Measurements from ENCODE around the gene RIC8A. TPM values are rescaled to one million over a fixed set of nuclear protein-coding genes. Genes with fewer than 3 reads are reported as not detected.

RIC8A gene
- total and polyA plus RNA-seq, 10 of the 15 experiments (the other 5 are each of a cell fraction or from before 2014, with no cell fraction given): 10.4 to 157 (median 81.4) TPM

DNA sequence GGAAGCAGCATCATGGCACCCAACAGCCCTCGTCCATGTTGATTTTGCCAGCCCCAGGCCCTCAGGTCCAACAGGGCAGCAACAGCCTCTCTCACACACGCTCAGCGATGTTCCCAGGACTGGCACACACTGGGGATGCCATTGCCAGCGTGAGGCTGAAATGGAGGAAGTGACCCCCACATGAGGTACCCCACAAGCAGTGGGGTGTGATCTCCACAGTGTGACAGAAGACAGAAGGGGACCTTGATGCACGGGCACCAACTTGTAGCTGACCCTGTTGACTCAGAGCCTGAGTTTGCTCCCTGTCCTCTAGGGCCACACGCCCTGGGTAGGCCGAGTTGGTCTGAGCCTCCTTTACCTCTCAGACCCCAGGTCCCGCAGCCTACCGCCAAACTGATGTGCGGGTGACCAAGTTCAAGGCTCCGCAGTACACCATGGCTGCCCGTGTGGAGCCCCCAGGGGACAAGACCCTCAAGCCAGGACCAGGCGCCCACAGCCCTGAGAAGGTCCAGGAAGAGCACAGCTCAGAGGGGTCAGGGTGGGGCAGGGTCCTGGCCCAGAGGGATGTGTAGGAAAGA, 8.4 kb upstream of the RIC8A start:
- no peaks in the 10 kb centered on the region for H3K4me1 ChIP-seq (ENCODE audit: control insufficient read depth, insufficient read depth, low read length)
- H4K20me1 ChIP-seq (ENCODE audit: control insufficient read depth, insufficient read depth): 0 out of 2 replicates have a peak, but pooled peaks cover 3% of the 10 kb centered on the region
- no peak for ATAC-seq
- BruUV-seq (replicated peaks): no TSS peak
- no peak overlapping the region for H2AFZ ChIP-seq (ENCODE audit: control insufficient read depth, low read depth, low read length)
- H3K36me3 ChIP-seq (ENCODE audit: control insufficient read depth in 2 of 2, insufficient read depth in 2 of 2, low read length in 1 of 2): peaks cover 0 to 3% of the 10 kb centered on the region in 2 experiments; a peak in 1 of 4 replicates
- ChIA-PET SMC1A (ENCODE audit: uncharacterized antibody, unreplicated experiment) (no interaction called here), CTCF (interaction anchor here (0.5 kb wide), 1 partner anchor 43 kb away, joined by 3 read pairs; no protein-coding TSS in a partner anchor), RAD21 (ENCODE audit: unreplicated experiment) (no interaction called here), POLR2A (no interaction called here)
- H3K79me2 ChIP-seq (ENCODE audit: control insufficient read depth, insufficient read depth, low read length): no peaks in the 10 kb centered on the region; the same call in 1 of the 2 replicates
- no peaks in the 10 kb centered on the region for H3K27me3 ChIP-seq (replicated peaks in 1 of 2; ENCODE audit: control insufficient read depth in 2 of 2, insufficient read depth in 2 of 2, low read length in 1 of 2)
- TF ChIP-seq POLR2A (IDR thresholded peaks at IDR 0.05; ENCODE audit: low read depth, low read length): peak; percentile 36
- TF ChIP-seq, protein P1, sequence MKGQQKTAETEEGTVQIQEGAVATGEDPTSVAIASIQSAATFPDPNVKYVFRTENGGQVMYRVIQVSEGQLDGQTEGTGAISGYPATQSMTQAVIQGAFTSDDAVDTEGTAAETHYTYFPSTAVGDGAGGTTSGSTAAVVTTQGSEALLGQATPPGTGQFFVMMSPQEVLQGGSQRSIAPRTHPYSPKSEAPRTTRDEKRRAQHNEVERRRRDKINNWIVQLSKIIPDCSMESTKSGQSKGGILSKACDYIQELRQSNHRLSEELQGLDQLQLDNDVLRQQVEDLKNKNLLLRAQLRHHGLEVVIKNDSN (IDR thresholded peaks at IDR 0.05; ENCODE audit: borderline replicate concordance, extremely low read length, insufficient read depth, low read depth, low read length): no peak
- DNase-seq (ENCODE audit: low read depth, low spot score): no peak
- 80% methylated on average over 13 of the region's 13 CpGs for WGBS (ENCODE audit: insufficient coverage, insufficient replicate concordance, low lambda C conversion rate, missing lambda C conversion rate)
- no peak overlapping the region for H3K4me2 ChIP-seq (ENCODE audit: control insufficient read depth, insufficient read depth)
- no peak overlapping the region for H3K4me3 ChIP-seq
- intact Hi-C loops (cut with micrococcal nuclease; ENCODE audit: unreplicated experiment): no loop called here
- no peak overlapping the region for H3K27ac ChIP-seq (ENCODE audit: control insufficient read depth, insufficient read depth)
- no peak for FAIRE-seq
- in situ Hi-C loops (cut with MboI): no loop called here
- H3K9me3 ChIP-seq (replicated peaks; ENCODE audit: control insufficient read depth, insufficient read depth, low read length): no peaks in the 10 kb centered on the region
- no peak overlapping the region for H3K9ac ChIP-seq (ENCODE audit: control insufficient read depth, insufficient read depth, low read length)

DNA sequence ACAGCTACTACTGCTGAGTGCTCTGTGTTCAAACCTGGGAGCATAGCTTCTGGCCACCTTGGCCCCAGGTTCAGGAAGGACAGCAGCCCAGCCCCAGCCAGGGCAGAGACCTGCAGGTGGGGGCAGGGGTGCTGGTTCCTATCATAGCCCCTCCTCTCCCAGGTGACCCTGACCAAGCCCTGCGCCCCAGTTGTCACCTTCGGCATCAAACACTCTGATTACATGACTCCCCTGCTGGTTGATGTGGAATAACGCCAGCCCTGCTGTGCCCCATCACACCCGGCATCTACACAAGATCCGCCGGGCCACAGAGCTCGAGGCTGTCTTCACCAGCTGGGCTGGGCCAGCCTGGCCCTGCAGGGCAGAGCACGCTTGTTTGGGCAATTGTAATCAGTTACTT, 7.7 kb upstream of the RIC8A start:
- Histone ChIP-seq H3K9ac (ENCODE audit: control insufficient read depth, insufficient read depth, low read length) (no peak overlapping the region), H3K9me3 (replicated peaks; ENCODE audit: control insufficient read depth, insufficient read depth, low read length) (no peaks in the 10 kb centered on the region), H2AFZ (ENCODE audit: control insufficient read depth, low read depth, low read length) (no peak overlapping the region), H3K27ac (ENCODE audit: control insufficient read depth, insufficient read depth) (no peak overlapping the region), H3K4me2 (ENCODE audit: control insufficient read depth, insufficient read depth) (no peak overlapping the region), H3K36me3 (ENCODE audit: control insufficient read depth in 2 of 2, insufficient read depth in 2 of 2, low read length in 1 of 2) (peaks cover 0 to 9% of the 10 kb centered on the region in 2 experiments; a peak in 3 of 4 replicates), H3K4me1 (ENCODE audit: control insufficient read depth, insufficient read depth, low read length) (no peaks in the 10 kb centered on the region), H3K79me2 (ENCODE audit: control insufficient read depth, insufficient read depth, low read length) (peaks cover 2% of the 10 kb centered on the region; the same call in 1 of the 2 replicates), H4K20me1 (ENCODE audit: control insufficient read depth, insufficient read depth) (peaks cover 6% of the 10 kb centered on the region; the same call in 1 of the 2 replicates), H3K27me3 (replicated peaks in 1 of 2; ENCODE audit: control insufficient read depth in 2 of 2, insufficient read depth in 2 of 2, low read length in 1 of 2) (no peaks in the 10 kb centered on the region), H3K4me3 (no peak overlapping the region)
- ChIA-PET RAD21 (ENCODE audit: unreplicated experiment) (no interaction called here), POLR2A (no interaction called here), CTCF (interaction anchor here (0.5 kb wide), 1 partner anchor 43 kb away, joined by 3 read pairs; no protein-coding TSS in a partner anchor), SMC1A (ENCODE audit: uncharacterized antibody, unreplicated experiment) (no interaction called here)
- BruUV-seq (replicated peaks): no TSS peak
- FAIRE-seq (no peak), ATAC-seq (0 out of 3 replicates have a peak, but pooled peaks have one; percentile 18), DNase-seq (ENCODE audit: low read depth, low spot score) (no peak)
- intact Hi-C loops (cut with micrococcal nuclease; ENCODE audit: unreplicated experiment) (loop anchor here (10.0 kb wide), 1 partner anchor 245 kb away; the partner anchor contains the start of gene ANO9), in situ Hi-C loops (cut with MboI) (loop anchor here (10.0 kb wide), 1 partner anchor 165 kb away; the partner anchor contains the start of gene B4GALNT4)
- 65% methylated on average over 8 of the region's 8 CpGs for WGBS (ENCODE audit: insufficient coverage, insufficient replicate concordance, low lambda C conversion rate, missing lambda C conversion rate)
- TF ChIP-seq, protein P2, sequence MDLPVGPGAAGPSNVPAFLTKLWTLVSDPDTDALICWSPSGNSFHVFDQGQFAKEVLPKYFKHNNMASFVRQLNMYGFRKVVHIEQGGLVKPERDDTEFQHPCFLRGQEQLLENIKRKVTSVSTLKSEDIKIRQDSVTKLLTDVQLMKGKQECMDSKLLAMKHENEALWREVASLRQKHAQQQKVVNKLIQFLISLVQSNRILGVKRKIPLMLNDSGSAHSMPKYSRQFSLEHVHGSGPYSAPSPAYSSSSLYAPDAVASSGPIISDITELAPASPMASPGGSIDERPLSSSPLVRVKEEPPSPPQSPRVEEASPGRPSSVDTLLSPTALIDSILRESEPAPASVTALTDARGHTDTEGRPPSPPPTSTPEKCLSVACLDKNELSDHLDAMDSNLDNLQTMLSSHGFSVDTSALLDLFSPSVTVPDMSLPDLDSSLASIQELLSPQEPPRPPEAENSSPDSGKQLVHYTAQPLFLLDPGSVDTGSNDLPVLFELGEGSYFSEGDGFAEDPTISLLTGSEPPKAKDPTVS (IDR thresholded peaks at IDR 0.05; ENCODE audit: low read depth, low read length): no peak
- TF ChIP-seq POLR2A (IDR thresholded peaks at IDR 0.05; ENCODE audit: low read depth, low read length): peak; percentile 15; the same call in 1 of the 2 replicates
